Liver (tissue), 9 donors: Measurements from ENCODE around the gene FLNC. TPM values are rescaled to one million over a fixed set of nuclear protein-coding genes. Genes with fewer than 3 reads are reported as not detected.

Source experiments
- DNase-seq: peaks from one replicate; pipeline ENCODE4 v3.0.0-alpha.2; 2017; ENCODE audit warnings: low spot score
- H3K27ac ChIP-seq, 2 donors: one replicate each; pipeline ENCODE4 v1.7.0; 2013; ENCODE audit warnings: inconsistent platforms in 2 of 2, low read length in 2 of 2, control low read depth in 1 of 2, low read depth in 1 of 2, mild to moderate bottlenecking in 1 of 2
- H3K27me3 ChIP-seq, 4 donors: one replicate each; pipeline versions ENCODE4 v1.6.1 to v1.7.0; 2013; ENCODE audit warnings: low read length in 3 of 4, inconsistent platforms in 1 of 4, mild to moderate bottlenecking in 1 of 4, moderate library complexity in 1 of 4; ENCODE audit not compliant: control insufficient read depth in 4 of 4, insufficient read depth in 4 of 4
- H3K36me3 ChIP-seq, 4 donors: one replicate each; pipeline versions ENCODE4 v1.6.1 to v1.7.0; 2013; ENCODE audit warnings: low read length in 3 of 4, mild to moderate bottlenecking in 3 of 4, low read depth in 1 of 4, moderate library complexity in 1 of 4; ENCODE audit not compliant: control insufficient read depth in 4 of 4, insufficient read depth in 3 of 4
- H3K4me1 ChIP-seq, 4 donors: one replicate each; pipeline versions ENCODE4 v1.6.1 to v1.7.0; 2013; ENCODE audit warnings: low read length in 3 of 4, mild to moderate bottlenecking in 3 of 4, moderate library complexity in 1 of 4; ENCODE audit not compliant: control insufficient read depth in 4 of 4, insufficient read depth in 4 of 4
- H3K4me3 ChIP-seq, 3 donors: one replicate each; pipeline versions ENCODE4 v1.6.1 to v1.7.0; 2013; ENCODE audit warnings: low read length in 3 of 3, control low read depth in 1 of 3, low read depth in 1 of 3, mild to moderate bottlenecking in 1 of 3
- H3K9ac ChIP-seq, 2 donors: one replicate each; pipeline ENCODE4 v1.7.0; 2013; ENCODE audit warnings: low read length in 2 of 2, mild to moderate bottlenecking in 2 of 2, moderate library complexity in 2 of 2, control low read depth in 1 of 2, low read depth in 1 of 2
- H3K9me3 ChIP-seq, 4 donors: one replicate each; pipeline versions ENCODE4 v1.6.1 to v1.7.0; 2013; ENCODE audit warnings: low read length in 3 of 4; ENCODE audit not compliant: control insufficient read depth in 4 of 4
- EGR1 ChIP-seq, 2 donors: IDR thresholded peaks; 2 replicates each; pipeline ENCODE4 v1.6.1; 2016 to 2018; ENCODE audit warnings: antibody characterized with exemption in 2 of 2, low read depth in 2 of 2
- FOXA1 ChIP-seq: IDR thresholded peaks from 2 replicates; pipeline ENCODE4 v1.6.1; 2016; ENCODE audit warnings: antibody characterized with exemption
- FOXA2 ChIP-seq: IDR thresholded peaks from 2 replicates; pipeline ENCODE4 v1.6.1; 2016; ENCODE audit warnings: antibody characterized with exemption
- GABPA ChIP-seq, 2 donors: IDR thresholded peaks in 1 of 2; conservative IDR thresholded peaks in 1 of 2; 2 replicates each; pipeline ENCODE4 v1.6.1; 2016; ENCODE audit warnings: antibody characterized with exemption in 2 of 2, mild to moderate bottlenecking in 1 of 2, moderate library complexity in 1 of 2
- HNF4A ChIP-seq, 2 donors: conservative IDR thresholded peaks; 2 replicates each; pipeline ENCODE4 v1.6.1; 2016; ENCODE audit warnings: antibody characterized with exemption in 2 of 2, mild to moderate bottlenecking in 2 of 2
- HNF4G ChIP-seq: IDR thresholded peaks from 2 replicates; pipeline ENCODE4 v1.6.1; 2016; ENCODE audit warnings: antibody characterized with exemption
- JUND ChIP-seq, 2 donors: IDR thresholded peaks; 2 replicates each; pipeline ENCODE4 v1.6.1; 2016; ENCODE audit warnings: antibody characterized with exemption in 2 of 2
- MAX ChIP-seq: IDR thresholded peaks from 2 replicates; pipeline ENCODE4 v1.6.1; 2016; ENCODE audit warnings: antibody characterized with exemption
- NR2F2 ChIP-seq: IDR thresholded peaks from 2 replicates; pipeline ENCODE4 v1.6.1; 2016; ENCODE audit warnings: antibody characterized with exemption
- RAD21 ChIP-seq, 2 donors: IDR thresholded peaks; 2 replicates each; pipeline ENCODE4 v1.6.1; 2016; ENCODE audit warnings: antibody characterized with exemption in 2 of 2, mild to moderate bottlenecking in 2 of 2
- RXRA ChIP-seq, 2 donors: IDR thresholded peaks; 2 replicates each; pipeline ENCODE4 v1.6.1; 2017 to 2018; ENCODE audit warnings: antibody characterized with exemption in 2 of 2, mild to moderate bottlenecking in 1 of 2
- SP1 ChIP-seq: IDR thresholded peaks from 2 replicates; pipeline ENCODE4 v1.6.1; 2018; ENCODE audit warnings: antibody characterized with exemption, mild to moderate bottlenecking
- TAF1 ChIP-seq: conservative IDR thresholded peaks from 2 replicates; pipeline ENCODE4 v1.6.1; 2016; ENCODE audit warnings: antibody characterized with exemption, mild to moderate bottlenecking
- YY1 ChIP-seq: IDR thresholded peaks from 2 replicates; pipeline ENCODE4 v1.6.1; 2016; ENCODE audit warnings: antibody characterized with exemption, mild to moderate bottlenecking
- ZBTB33 ChIP-seq: IDR thresholded peaks from 2 replicates; pipeline ENCODE4 v1.6.1; 2016; ENCODE audit warnings: antibody characterized with exemption
- WGBS: extraction: QIAGEN DNeasy Blood & Tissue Kit; methylation state at CpG from one replicate; pipeline ENCODE4 v1.1.7; 2013; 5-methylcytosine and 5-hydroxymethylcytosine counted together
- polyA plus RNA-seq, 2 donors: library from polyadenylated mRNA; stranded (reverse) in 1 of 2; unstranded in 1 of 2; fragments of 200-250 nt in 1 of 2; fragments of >200 nt in 1 of 2; fragmentation: Nextera tagmentation in 1 of 2; extraction: Ambion mirVana in 1 of 2; gene quantifications; one replicate each; pipeline versions ENCODE4 v1.2.1 to v1.2.3, GENCODE V29; 2013 to 2015
- total RNA-seq, 2 donors: library from RNA; depleted of rRNA; stranded (reverse); fragments of >200 nt; gene quantifications; one replicate each; pipeline ENCODE4 v1.2.3, GENCODE V29; 2014
- TF ChIP-seq, protein P1 (sequence below): fragments of 150-350 bp; IDR thresholded peaks from 2 replicates; pipeline ENCODE4 v1.5.1; 2017; ENCODE audit warnings: improper control_type of control experiment, low read depth, low read length; ENCODE audit not compliant: missing input control
- TF ChIP-seq, protein P2 (sequence below): IDR thresholded peaks from 2 replicates; pipeline ENCODE4 v1.6.1; 2016; ENCODE audit warnings: antibody characterized with exemption
- TF ChIP-seq, protein P3 (sequence below): IDR thresholded peaks from 2 replicates; pipeline ENCODE4 v1.6.1; 2016; ENCODE audit warnings: antibody characterized with exemption, mild to moderate bottlenecking
- donor health status: healthy.
- donor health status: healthy.
- donor health status: healthy.
- donor health status: healthy.
- donor health status: healthy.

FLNC gene
- total and polyA plus RNA-seq, 4 donors = 0.03 to 2.3 (median 0.53) TPM

- TF ChIP-seq YY1 = no peak
Observed at GRCh38 chr7:128886391-128887168, 56.4 kb downstream of the FLNC start (continued).

GRCh38 chr7:128887169-128888038 lies 57.2 kb downstream of the FLNC start:
- no peaks in the 10 kb centered on the region for H3K36me3 ChIP-seq
- no peak overlapping the region for H3K9ac ChIP-seq
- no peak overlapping the region for H3K4me3 ChIP-seq
- H3K9me3 ChIP-seq = no peaks in the 10 kb centered on the region
- no peaks in the 10 kb centered on the region for H3K27me3 ChIP-seq
- WGBS = 94% methylated on average over 7 of the region's 7 CpGs
- H3K27ac ChIP-seq = no peak overlapping the region
- no peak for TF ChIP-seq HNF4A (conservative IDR thresholded peaks at IDR 0.05)
- no peak for TF ChIP-seq YY1
- no peak for TF ChIP-seq FOXA1
- no peak for TF ChIP-seq GABPA (IDR thresholded peaks at IDR 0.05 in 1 of 2, conservative IDR thresholded peaks at IDR 0.05 in 1 of 2)
- no peak for TF ChIP-seq HNF4G
- TF ChIP-seq FOXA2 = no peak
- TF ChIP-seq MAX = no peak
- TF ChIP-seq, protein P1, sequence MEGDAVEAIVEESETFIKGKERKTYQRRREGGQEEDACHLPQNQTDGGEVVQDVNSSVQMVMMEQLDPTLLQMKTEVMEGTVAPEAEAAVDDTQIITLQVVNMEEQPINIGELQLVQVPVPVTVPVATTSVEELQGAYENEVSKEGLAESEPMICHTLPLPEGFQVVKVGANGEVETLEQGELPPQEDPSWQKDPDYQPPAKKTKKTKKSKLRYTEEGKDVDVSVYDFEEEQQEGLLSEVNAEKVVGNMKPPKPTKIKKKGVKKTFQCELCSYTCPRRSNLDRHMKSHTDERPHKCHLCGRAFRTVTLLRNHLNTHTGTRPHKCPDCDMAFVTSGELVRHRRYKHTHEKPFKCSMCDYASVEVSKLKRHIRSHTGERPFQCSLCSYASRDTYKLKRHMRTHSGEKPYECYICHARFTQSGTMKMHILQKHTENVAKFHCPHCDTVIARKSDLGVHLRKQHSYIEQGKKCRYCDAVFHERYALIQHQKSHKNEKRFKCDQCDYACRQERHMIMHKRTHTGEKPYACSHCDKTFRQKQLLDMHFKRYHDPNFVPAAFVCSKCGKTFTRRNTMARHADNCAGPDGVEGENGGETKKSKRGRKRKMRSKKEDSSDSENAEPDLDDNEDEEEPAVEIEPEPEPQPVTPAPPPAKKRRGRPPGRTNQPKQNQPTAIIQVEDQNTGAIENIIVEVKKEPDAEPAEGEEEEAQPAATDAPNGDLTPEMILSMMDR = no peak
- TF ChIP-seq EGR1 (IDR thresholded peaks at IDR 0.05; ENCODE audit: low read depth in 2 of 2) = no peak
- TF ChIP-seq ZBTB33 = no peak
- TF ChIP-seq TAF1 = no peak
- TF ChIP-seq RAD21 (IDR thresholded peaks at IDR 0.05) = no peak
- no peak for TF ChIP-seq RXRA (IDR thresholded peaks at IDR 0.05)
- TF ChIP-seq JUND (IDR thresholded peaks at IDR 0.05) = no peak
- TF ChIP-seq, protein P2, sequence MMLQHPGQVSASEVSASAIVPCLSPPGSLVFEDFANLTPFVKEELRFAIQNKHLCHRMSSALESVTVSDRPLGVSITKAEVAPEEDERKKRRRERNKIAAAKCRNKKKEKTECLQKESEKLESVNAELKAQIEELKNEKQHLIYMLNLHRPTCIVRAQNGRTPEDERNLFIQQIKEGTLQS = no peak
- TF ChIP-seq, protein P3, sequence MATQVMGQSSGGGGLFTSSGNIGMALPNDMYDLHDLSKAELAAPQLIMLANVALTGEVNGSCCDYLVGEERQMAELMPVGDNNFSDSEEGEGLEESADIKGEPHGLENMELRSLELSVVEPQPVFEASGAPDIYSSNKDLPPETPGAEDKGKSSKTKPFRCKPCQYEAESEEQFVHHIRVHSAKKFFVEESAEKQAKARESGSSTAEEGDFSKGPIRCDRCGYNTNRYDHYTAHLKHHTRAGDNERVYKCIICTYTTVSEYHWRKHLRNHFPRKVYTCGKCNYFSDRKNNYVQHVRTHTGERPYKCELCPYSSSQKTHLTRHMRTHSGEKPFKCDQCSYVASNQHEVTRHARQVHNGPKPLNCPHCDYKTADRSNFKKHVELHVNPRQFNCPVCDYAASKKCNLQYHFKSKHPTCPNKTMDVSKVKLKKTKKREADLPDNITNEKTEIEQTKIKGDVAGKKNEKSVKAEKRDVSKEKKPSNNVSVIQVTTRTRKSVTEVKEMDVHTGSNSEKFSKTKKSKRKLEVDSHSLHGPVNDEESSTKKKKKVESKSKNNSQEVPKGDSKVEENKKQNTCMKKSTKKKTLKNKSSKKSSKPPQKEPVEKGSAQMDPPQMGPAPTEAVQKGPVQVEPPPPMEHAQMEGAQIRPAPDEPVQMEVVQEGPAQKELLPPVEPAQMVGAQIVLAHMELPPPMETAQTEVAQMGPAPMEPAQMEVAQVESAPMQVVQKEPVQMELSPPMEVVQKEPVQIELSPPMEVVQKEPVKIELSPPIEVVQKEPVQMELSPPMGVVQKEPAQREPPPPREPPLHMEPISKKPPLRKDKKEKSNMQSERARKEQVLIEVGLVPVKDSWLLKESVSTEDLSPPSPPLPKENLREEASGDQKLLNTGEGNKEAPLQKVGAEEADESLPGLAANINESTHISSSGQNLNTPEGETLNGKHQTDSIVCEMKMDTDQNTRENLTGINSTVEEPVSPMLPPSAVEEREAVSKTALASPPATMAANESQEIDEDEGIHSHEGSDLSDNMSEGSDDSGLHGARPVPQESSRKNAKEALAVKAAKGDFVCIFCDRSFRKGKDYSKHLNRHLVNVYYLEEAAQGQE = no peak
- TF ChIP-seq SP1 = no peak
- TF ChIP-seq NR2F2 = no peak
- peaks cover 0 to 3% (median 1%) of the 10 kb centered on the region in 4 donors for H3K4me1 ChIP-seq
- no peak for DNase-seq
